KBM-7 (cell line): Measurements from ENCODE around the gene FOS.
"Not testable (repeated sequence)": the region's sequence is repeated elsewhere in the genome, so short reads cannot be mapped to it uniquely, and the experiment has no call there.

ENCODE experiments used
- DNase-seq: peaks from one replicate; pipeline ENCODE4 v3.0.0-alpha.2; 2015
- in situ Hi-C: fragments of 300-500 bp; cut with MboI; formaldehyde crosslinking; loops from 2 replicates; pipeline ENCODE4 v1.14.3; 2020; ENCODE audit warnings: low sequenced_read_pairs, low pct_unique_long_range_greater_than_20kb, mixed read lengths

The FOS gene

GRCh38 chr14:75286313-75286712 lies 7.7 kb downstream of the FOS start:
- no peak for DNase-seq
- in situ Hi-C loops, result no loop called here

- in situ Hi-C loops, result loop anchor here (10.0 kb wide), 1 partner anchor 145 kb away; no protein-coding TSS in a partner anchor
- DNase-seq, result no peak
Measured at GRCh38 chr14:75289840-75290388, 11.3 kb downstream of the FOS start.

GRCh38 chr14:75290851-75291250 lies 12.2 kb downstream of the FOS start:
- in situ Hi-C loops, result loop anchor here (10.0 kb wide), 1 partner anchor 146 kb away; no protein-coding TSS in a partner anchor
- no peak for DNase-seq

GRCh38 chr14:75291331-75291730 lies 12.7 kb downstream of the FOS start:
- in situ Hi-C loops, result loop anchor here (10.0 kb wide), 1 partner anchor 147 kb away; no protein-coding TSS in a partner anchor
- DNase-seq, result no peak

- no peak for DNase-seq
- in situ Hi-C loops, result loop anchor here (10.0 kb wide), 1 partner anchor 147 kb away; no protein-coding TSS in a partner anchor
Measured at GRCh38 chr14:75292101-75292563, 13.5 kb downstream of the FOS start.

GRCh38 chr14:75292886-75293285 lies 14.3 kb downstream of the FOS start:
- in situ Hi-C loops, result loop anchor here (10.0 kb wide), 1 partner anchor 148 kb away; no protein-coding TSS in a partner anchor
- DNase-seq, result no peak

- in situ Hi-C loops, result loop anchor here (10.0 kb wide), 1 partner anchor 149 kb away; no protein-coding TSS in a partner anchor
- peak; percentile 95 for DNase-seq
Measured at GRCh38 chr14:75293920-75294648, 15.5 kb downstream of the FOS start.

GRCh38 chr14:75294649-75295033 lies 16.0 kb downstream of the FOS start:
- in situ Hi-C loops, result loop anchor here (10.0 kb wide), 1 partner anchor 150 kb away; no protein-coding TSS in a partner anchor

GRCh38 chr14:75295061-75295461 lies 16.4 kb downstream of the FOS start:
- no peak for DNase-seq
- in situ Hi-C loops, result loop anchor here (10.0 kb wide), 1 partner anchor 150 kb away; no protein-coding TSS in a partner anchor

More at GRCh38 chr14:75294649-75295033, 16.0 kb downstream of the FOS start:
- no peak for DNase-seq

- DNase-seq, result peak; percentile 88
- in situ Hi-C loops, result loop anchor here (10.0 kb wide), 1 partner anchor 151 kb away; no protein-coding TSS in a partner anchor
Measured at GRCh38 chr14:75295491-75296345, 17.1 kb downstream of the FOS start.

GRCh38 chr14:75297411-75298040 lies 18.9 kb downstream of the FOS start:
- DNase-seq, result no peak
- in situ Hi-C loops, result loop anchor here (10.0 kb wide), 1 partner anchor 153 kb away; no protein-coding TSS in a partner anchor

- in situ Hi-C loops, result loop anchor here (10.0 kb wide), 1 partner anchor 154 kb away; no protein-coding TSS in a partner anchor
- DNase-seq, result no peak
Measured at GRCh38 chr14:75298187-75298965, 19.7 kb downstream of the FOS start.

GRCh38 chr14:75299059-75299458 lies 20.4 kb downstream of the FOS start:
- in situ Hi-C loops, result loop anchor here (10.0 kb wide), 1 partner anchor 154 kb away; no protein-coding TSS in a partner anchor
- peak; percentile 90 for DNase-seq

- no peak for DNase-seq
- in situ Hi-C loops, result loop anchor here (10.0 kb wide), 1 partner anchor 155 kb away; no protein-coding TSS in a partner anchor
Measured at GRCh38 chr14:75299576-75299975, 20.9 kb downstream of the FOS start.

- in situ Hi-C loops, result no loop called here
- DNase-seq, result peak; percentile 98
Measured at GRCh38 chr14:75301666-75302325, 23.2 kb downstream of the FOS start.

- in situ Hi-C loops, result no loop called here
- peak; percentile 83 for DNase-seq
Measured at GRCh38 chr14:75303381-75303789, 24.8 kb downstream of the FOS start.

- in situ Hi-C loops, DNase-seq: not testable (repeated sequence)
Measured at GRCh38 chr14:75306410-75306809, 27.8 kb downstream of the FOS start.
